Measurements from ENCODE around the gene BTN3A1.

GRCh38 chr6:26420688-26421171, 18.7 kb downstream of the BTN3A1 start:
- no peak for TF ChIP-seq EZH2 (IDR thresholded peaks at IDR 0.05)
- TF ChIP-seq CTCF (IDR thresholded peaks at IDR 0.05), result peak; percentile 31
- TF ChIP-seq EZH2phosphoT487 (IDR thresholded peaks at IDR 0.05), result no peak
